HG03469 (cell line): ENCODE results near the gene IQCF5.
"Not testable (repeated sequence)": the region's sequence is repeated elsewhere in the genome, so short reads cannot be mapped to it uniquely, and the experiment has no call there.

Source experiments
- ATAC-seq: cut with Tn5 transposase; IDR thresholded peaks from one replicate; pipeline ENCODE4 v1.9.1; 2021; ENCODE audit warnings: mild to moderate bottlenecking, moderate library complexity, moderate number of reproducible peaks; ENCODE audit not compliant: unreplicated experiment

The IQCF5 gene

GRCh38 chr3:51869304-51869703 is 6.1 kb downstream of the IQCF5 start:
- no peak for ATAC-seq

- not testable (repeated sequence) for ATAC-seq
Measured at GRCh38 chr3:51868896-51869295, 6.5 kb downstream of the IQCF5 start.

GRCh38 chr3:51862886-51863285 is 12.5 kb downstream of the IQCF5 start:
- no peak for ATAC-seq

- no peak for ATAC-seq
Measured at GRCh38 chr3:51860703-51861665, 14.4 kb downstream of the IQCF5 start, which contains the start of gene IQCF2. Gene IQCF2, plus strand, starts transcription at chr3:51861615. Its CDS starts 52 bp downstream, at chr3:51861667.

- ATAC-seq, result not testable (repeated sequence)
Measured at GRCh38 chr3:51855411-51855810, 20.0 kb downstream of the IQCF5 start.

GRCh38 chr3:51845129-51845528 is 30.3 kb downstream of the IQCF5 start:
- ATAC-seq, result no peak

- no peak for ATAC-seq
Measured at GRCh38 chr3:51836606-51837005, 38.8 kb downstream of the IQCF5 start.

GRCh38 chr3:51830836-51831385 is 44.5 kb downstream of the IQCF5 start:
- ATAC-seq, result no peak

- no peak for ATAC-seq
Measured at GRCh38 chr3:51830345-51830744, 45.1 kb downstream of the IQCF5 start.

- ATAC-seq, result no peak
Measured at GRCh38 chr3:51828297-51828696, 47.1 kb downstream of the IQCF5 start.
